ENCODE data around the gene PLEKHM2.

- TF ChIP-seq, protein P1, sequence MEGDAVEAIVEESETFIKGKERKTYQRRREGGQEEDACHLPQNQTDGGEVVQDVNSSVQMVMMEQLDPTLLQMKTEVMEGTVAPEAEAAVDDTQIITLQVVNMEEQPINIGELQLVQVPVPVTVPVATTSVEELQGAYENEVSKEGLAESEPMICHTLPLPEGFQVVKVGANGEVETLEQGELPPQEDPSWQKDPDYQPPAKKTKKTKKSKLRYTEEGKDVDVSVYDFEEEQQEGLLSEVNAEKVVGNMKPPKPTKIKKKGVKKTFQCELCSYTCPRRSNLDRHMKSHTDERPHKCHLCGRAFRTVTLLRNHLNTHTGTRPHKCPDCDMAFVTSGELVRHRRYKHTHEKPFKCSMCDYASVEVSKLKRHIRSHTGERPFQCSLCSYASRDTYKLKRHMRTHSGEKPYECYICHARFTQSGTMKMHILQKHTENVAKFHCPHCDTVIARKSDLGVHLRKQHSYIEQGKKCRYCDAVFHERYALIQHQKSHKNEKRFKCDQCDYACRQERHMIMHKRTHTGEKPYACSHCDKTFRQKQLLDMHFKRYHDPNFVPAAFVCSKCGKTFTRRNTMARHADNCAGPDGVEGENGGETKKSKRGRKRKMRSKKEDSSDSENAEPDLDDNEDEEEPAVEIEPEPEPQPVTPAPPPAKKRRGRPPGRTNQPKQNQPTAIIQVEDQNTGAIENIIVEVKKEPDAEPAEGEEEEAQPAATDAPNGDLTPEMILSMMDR (conservative IDR thresholded peaks at IDR 0.05; ENCODE audit: low read depth, low read length) = no peak
- TF ChIP-seq EZH2 (IDR thresholded peaks at IDR 0.05; ENCODE audit: borderline replicate concordance, low read depth, low read length, poor library complexity, severe bottlenecking) = no peak
Measured at GRCh38 chr1:15777909-15778707, 94.0 kb downstream of the PLEKHM2 start.

Measured in A673 (cell line).